GM18505 (cell line): ENCODE data around the gene EZH1.
"Not testable (repeated sequence)": the region's sequence is repeated elsewhere in the genome, so short reads cannot be mapped to it uniquely, and the experiment has no call there.

Experiments
- ATAC-seq: cut with Tn5 transposase; IDR thresholded peaks from one replicate; pipeline ENCODE4 v1.9.1; 2021; ENCODE audit not compliant: unreplicated experiment
- POLR2A ChIP-seq: IDR thresholded peaks from 4 replicates; pipeline ENCODE4 v1.6.1; 2011; ENCODE audit warnings: borderline replicate concordance; ENCODE audit not compliant: insufficient read depth, insufficient read length; ENCODE audit errors: extremely low read depth

Gene EZH1

DNA sequence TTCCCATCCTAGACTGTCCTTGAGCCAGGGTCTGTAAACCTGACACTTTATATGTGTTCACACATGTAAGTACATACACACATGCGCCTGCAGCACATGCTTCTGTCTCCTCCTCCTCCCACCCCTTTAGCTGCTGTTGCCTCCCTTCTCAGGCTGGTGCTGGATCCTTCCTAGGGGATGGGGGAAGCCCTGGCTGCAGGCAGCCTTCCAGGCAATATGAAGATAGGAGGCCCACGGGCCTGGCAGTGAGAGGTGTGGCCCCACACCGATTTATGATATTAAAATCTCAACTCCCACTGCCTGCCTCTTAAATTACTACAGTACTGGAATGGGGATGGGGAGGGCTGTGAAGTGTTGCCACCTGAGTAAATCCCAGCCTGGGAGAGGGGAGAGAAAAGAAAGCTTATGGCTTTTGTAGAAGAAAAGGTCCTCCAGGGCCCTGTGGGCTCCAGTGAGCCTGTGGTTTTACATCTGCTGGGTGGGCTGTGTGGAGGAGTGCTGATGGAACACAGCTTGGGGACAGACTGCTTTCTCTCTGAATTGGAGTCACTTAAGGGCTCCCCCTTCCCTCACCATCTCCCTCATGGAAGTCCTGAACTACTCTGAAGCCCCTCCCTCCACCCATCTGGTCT, 34.6 kb upstream of the EZH1 start:
- ATAC-seq, result no peak
- no peak for TF ChIP-seq POLR2A

DNA sequence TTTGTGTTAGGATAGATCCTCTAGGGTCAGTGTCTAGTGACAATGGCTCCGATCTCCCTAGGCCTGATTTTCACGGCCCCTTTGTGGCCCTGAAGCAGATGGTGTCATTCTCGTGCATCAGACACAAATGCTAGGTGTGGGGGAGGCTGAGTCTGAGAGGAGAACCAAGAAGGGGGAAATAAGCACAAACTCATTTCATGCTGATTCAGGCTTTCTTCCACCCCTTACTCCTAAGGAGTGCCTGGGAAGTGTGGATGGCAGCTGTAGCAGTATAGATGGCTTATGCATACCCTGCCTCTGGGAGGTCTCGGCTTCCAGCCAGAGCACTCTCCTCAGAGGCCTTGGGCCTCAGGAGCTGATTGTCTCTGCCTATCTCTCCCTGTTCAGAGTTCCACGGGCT, 33.7 kb upstream of the EZH1 start:
- no peak for ATAC-seq
- TF ChIP-seq POLR2A, result no peak

DNA sequence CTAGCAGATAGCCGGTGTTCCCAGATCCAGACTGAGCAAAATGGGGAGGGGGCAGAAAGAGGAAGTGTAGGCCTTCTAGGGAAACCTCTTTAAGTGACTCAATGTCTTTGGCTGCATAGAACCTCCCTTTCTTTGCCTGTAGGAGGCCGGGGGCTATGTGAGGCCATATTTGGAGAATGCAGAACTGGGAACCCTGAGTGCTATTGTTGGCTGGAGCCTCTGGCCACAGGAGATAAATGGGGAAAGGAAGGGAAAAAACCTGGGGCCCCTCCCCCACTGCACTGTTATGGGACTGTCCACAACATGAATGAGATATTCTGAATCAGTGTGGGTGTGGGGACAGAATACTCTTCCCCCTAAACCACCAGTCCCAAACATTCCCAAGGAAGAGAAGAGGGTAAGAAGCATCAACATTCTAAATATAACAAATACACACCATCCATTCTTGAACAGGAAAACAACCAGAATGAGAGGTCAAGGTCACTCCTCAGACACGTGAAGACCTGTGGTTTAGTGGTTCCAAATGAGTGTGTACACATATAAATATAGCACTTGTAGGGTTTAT, 30.8 kb upstream of the EZH1 start:
- no peak for TF ChIP-seq POLR2A
- no peak for ATAC-seq

DNA sequence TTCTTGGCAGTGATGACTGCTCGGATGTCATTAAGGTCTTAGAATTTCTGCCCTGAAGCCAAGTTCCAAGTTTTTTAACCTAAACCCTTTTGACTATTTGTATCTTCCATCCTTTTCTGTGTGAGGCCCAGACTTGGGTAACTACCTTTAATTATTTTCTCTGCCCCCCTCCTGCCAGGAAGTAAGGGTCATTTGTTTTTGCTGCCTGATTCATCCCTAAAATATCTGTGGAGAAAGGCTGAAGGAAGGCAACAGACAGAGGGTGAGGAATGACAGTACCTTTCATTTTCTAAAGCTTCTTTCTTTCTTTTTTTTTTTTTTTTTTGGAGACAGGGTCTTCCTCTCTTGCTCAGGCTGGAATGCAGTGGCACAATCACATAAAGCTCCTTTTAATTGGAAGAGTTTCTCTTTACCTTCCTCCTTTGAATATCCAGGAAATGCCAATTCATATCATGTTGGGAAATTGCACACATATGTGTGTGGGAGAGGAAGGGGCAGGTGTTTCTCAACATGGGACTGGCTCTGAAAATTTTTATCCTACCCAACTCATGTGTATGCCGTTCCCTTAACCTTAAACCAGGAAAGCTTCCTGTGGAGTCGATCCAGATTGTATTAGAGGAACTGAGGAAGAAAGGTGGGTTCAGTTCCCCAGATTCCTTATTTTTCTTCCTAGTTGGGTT, 29.4 kb upstream of the EZH1 start:
- no peak for TF ChIP-seq POLR2A
- ATAC-seq, result no peak

DNA sequence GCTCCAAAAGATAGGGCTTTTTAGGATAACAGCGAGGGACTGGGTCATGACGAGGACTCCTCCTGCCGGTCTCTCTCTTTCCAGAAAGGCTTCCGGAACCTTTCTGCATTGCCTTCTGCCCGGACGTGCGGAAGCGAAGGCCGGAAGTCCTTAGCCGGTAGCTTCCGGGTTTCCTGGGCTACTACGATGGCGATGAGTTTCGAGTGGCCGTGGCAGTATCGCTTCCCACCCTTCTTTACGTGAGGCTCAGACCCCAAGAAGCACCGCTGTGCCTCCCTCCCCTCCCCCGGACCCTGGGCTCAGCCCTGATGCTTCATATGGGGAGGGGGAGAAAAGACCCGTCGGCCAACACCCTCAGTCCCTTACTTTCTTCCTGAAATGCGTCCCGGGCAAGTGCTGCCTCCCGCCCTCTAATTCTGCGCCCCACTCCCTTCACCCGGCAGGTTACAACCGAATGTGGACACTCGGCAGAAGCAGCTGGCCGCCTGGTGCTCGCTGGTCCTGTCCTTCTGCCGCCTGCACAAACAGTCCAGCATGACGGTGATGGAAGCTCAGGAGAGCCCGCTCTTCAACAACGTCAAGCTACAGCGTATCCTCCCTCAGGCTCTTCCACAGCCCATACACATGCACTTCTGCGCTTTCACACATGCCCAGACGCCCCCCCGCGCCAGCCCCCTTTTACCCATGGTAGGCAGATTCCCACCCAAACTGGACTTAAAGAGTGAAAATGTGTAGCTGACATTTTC, 28.6 kb upstream of the EZH1 start, which contains the start of gene VPS25:
Gene VPS25, plus strand, starts transcription at position 160 of the 746 bp plus-strand sequence. Its CDS starts 27 bp downstream, at position 187.
- ATAC-seq, result no peak
- peak; percentile 97 for TF ChIP-seq POLR2A

DNA sequence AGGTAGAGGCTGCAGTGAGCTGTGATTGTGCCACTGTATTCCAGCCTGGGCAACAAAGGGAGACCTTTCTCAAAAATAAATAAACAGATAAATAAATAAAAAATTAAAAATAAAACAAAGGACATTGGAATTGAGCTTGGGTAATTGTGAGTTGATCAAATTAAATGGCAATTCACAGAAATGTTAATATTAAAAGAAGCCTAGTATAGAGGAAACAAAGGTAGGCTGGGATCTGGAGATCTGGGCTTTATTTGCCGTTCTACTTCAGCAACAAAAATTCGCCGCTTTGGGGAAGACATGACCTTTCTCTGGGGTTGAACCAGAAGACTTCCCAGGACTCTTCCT, 28.1 kb upstream of the EZH1 start:
- TF ChIP-seq POLR2A, result no peak
- no peak for ATAC-seq

DNA sequence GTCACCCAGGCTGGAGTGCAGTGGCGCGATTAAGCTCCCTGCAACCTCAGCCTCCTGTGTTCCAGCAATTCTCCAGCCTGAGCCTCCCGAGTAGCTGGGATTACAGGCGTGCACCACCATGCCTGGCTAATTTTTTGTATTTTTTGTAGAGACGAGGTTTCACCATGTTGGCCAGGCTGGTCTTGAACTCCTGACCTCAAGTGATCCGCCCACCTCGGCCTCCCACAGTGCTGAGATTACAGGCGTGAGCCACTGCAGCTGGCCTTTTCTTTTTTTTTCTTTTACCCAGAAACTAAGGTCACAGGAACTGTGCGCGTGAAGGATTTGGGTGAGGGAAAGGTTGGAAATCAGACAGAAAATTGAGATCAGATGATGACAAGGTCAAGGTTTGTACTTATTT, 25.1 kb upstream of the EZH1 start:
- ATAC-seq, result not testable (repeated sequence)

DNA sequence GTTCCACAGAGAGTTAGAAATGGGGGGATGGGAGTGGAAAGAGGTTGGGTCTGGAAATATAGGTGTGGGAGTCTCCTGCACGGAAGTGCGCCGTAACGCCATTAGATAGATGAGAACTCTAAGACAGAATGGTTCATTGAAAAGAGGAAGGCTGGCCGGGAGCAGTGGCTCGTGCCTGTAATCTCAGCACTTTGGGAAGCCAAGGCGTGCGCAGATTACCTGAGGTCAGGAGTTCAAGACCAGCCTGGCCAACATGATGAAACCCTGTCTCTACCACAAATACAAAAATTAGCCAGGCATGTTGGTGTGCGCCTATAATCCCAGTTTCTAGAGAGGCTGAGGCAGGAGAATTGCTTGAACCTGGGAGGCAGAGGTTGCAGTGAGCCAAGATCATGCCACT, 23.2 kb upstream of the EZH1 start:
- not testable (repeated sequence) for ATAC-seq

DNA sequence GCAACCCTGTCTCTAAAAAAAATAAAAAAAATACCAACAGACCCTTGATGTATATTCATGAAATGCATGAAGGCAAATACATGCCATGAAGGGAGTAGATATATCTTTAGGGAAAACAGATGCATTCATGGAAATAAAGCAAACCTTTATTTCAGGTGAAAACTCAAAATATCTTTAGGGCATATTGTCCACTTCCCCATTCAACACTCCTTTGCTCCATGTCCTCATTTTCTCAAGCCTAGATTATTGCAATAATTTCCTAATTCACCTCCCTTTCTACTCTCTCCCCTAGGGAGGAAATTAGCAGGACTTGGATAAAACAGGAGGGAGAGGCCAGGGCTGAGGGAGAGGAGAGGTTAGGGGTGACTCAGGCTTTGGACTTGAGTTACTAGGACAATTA, 22.7 kb upstream of the EZH1 start:
- no peak for ATAC-seq
- TF ChIP-seq POLR2A, result no peak

DNA sequence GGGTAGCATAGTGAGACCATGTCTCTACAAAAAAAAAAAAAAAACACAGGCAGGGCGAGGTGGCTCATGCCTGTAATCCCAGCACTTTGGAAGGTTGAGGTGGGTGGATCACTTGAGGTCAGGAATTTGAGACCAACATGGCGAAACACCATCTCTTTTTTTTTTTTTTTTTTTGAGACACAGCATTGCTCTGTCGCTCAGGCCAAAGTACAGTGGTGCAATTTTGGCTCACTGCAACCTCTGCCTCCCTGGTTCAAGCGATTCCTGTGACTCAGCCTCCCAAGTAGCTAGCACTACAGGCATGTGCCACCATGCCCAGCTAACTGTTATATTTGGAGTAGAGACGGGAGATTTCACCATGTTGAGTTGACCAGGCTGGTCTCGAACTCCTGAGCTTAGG, 21.3 kb upstream of the EZH1 start:
- ATAC-seq, result no peak
- TF ChIP-seq POLR2A, result no peak

DNA sequence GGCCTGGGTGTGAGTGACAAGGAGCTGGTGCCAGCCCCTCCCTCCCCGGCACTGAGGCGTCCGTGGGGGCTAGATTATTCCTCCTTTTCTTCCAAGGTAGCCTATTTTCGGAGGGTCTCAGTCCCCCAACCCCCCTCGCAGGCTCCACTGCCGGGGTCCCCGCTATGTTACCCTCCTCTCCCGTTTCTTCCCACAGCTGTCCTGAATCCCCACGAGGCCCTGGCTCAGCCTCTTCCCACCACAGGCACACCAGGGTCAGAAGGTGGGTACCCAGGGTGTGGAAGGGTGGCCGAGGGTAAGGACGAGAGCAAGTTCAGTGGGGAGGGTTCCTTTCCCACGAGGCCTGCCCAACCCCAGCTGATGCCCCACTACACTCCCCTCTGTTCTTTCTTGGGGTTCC, 16.8 kb upstream of the EZH1 start:
- ATAC-seq, result no peak
- no peak for TF ChIP-seq POLR2A

DNA sequence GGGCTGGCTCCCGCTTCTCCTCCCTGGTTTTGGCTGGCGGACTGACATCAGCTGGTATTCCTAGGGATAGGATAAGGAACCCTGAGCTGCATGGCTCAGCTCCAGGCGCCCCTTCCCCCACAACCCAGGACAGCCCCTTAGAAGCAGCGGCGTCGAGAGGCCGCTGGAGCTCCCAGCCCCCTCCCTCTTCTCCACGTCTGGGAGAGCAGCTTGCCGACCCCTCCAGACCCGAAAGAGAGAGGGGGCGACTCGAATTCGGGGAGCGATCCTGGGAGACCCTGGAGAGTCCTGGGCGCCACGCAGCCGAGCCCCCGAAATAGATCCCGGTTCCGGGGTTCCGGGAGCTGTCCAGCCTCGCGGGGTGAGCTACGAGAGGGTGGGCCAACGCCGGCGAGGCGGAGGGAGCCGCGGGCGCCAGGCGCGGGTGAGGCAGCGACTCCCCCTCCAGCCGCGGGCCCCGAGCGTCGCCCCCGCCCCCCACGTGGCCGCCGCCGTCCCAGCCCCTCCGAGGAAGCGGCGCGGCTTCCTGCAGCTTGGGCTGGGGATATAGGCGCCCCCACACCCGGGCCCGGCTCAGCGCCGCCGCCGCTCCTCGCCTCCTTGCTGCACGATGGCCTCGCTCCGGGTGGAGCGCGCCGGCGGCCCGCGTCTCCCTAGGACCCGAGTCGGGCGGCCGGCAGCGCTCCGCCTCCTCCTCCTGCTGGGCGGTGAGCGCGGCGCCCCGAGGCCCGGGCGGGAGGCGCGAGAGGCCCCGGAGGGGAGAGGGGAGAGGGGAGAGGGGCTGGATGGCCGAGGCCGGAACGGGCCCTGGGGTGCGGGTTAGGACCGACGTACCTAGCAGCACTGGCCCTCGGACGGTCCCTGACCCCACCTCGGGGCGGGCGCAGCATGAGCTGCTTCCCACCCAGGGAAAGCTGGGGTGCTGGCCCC, 16.1 kb upstream of the EZH1 start, which contains the start of gene RAMP2:
Gene RAMP2, plus strand, starts transcription at position 576 of the 930 bp plus-strand sequence. Its CDS starts 35 bp downstream, at position 611.
- no peak for TF ChIP-seq POLR2A
- ATAC-seq, result no peak
